GM18520 (cell line): Measurements from ENCODE around the gene MRPL17.

ENCODE experiments used
- ATAC-seq: cut with Tn5 transposase; IDR thresholded peaks from one replicate; pipeline ENCODE4 v1.9.1; 2021; ENCODE audit not compliant: unreplicated experiment

The MRPL17 gene

GRCh38 chr11:6634534-6634933 lies 48.6 kb downstream of the MRPL17 start:
- ATAC-seq: no peak

GRCh38 chr11:6633422-6634408 lies 49.4 kb downstream of the MRPL17 start:
- no peak for ATAC-seq

- ATAC-seq: no peak
Measured at GRCh38 chr11:6632116-6633073, 50.7 kb downstream of the MRPL17 start.

GRCh38 chr11:6631361-6631890 lies 51.7 kb downstream of the MRPL17 start:
- ATAC-seq: no peak

- ATAC-seq: no peak
Measured at GRCh38 chr11:6630632-6631291, 52.4 kb downstream of the MRPL17 start.
